ENCODE results near the gene RAP1GAP2.

DNA sequence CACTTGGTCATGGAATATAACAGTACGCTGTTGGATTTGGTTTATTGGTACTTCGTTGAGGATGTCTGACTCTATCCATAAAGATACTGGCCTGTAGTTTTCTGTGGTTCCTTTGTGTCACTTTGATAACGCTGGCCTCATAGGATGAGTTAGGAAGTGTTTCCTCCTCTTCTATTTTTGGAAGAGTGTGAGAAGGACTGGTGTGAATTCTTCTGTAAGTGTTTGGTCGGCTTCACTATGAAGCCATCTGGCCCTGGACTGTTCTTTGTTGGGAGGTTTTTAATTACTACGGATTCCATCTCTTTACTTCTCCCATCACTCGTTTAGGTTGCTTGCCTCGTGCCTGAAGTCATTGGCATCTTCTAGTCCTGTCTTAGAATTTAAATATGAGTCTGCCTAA is 149.9 kb downstream of the RAP1GAP2 start:
- TF ChIP-seq, protein P1, sequence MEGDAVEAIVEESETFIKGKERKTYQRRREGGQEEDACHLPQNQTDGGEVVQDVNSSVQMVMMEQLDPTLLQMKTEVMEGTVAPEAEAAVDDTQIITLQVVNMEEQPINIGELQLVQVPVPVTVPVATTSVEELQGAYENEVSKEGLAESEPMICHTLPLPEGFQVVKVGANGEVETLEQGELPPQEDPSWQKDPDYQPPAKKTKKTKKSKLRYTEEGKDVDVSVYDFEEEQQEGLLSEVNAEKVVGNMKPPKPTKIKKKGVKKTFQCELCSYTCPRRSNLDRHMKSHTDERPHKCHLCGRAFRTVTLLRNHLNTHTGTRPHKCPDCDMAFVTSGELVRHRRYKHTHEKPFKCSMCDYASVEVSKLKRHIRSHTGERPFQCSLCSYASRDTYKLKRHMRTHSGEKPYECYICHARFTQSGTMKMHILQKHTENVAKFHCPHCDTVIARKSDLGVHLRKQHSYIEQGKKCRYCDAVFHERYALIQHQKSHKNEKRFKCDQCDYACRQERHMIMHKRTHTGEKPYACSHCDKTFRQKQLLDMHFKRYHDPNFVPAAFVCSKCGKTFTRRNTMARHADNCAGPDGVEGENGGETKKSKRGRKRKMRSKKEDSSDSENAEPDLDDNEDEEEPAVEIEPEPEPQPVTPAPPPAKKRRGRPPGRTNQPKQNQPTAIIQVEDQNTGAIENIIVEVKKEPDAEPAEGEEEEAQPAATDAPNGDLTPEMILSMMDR (IDR thresholded peaks at IDR 0.05; ENCODE audit: low read length) = no peak
- no peak for TF ChIP-seq EZH2 (optimal IDR thresholded peaks at IDR 0.05; ENCODE audit: low read depth, low read length)

Measured in MM.1S (cell line).